ENCODE data around the gene CNNM4.

GRCh38 chr2:96764253-96764637, 3.5 kb downstream of the CNNM4 start:
- TF ChIP-seq CTCF (IDR thresholded peaks at IDR 0.05) (no peak), POLR2AphosphoS5 (IDR thresholded peaks at IDR 0.05) (no peak), POLR2A (IDR thresholded peaks at IDR 0.05) (no peak)
